Measurements from ENCODE around the gene AUTS2.
A peak's percentile ranks its signal among the peaks of the same experiment; 100 is the strongest.

AUTS2 gene

GRCh38 chr7:69625798-69626197 lies 27.5 kb downstream of the AUTS2 start:
- DNase-seq: no peak

GRCh38 chr7:69630292-69630691 lies 32.0 kb downstream of the AUTS2 start:
- peak; percentile 1 for DNase-seq

GRCh38 chr7:69631131-69631530 lies 32.9 kb downstream of the AUTS2 start:
- DNase-seq: no peak

- DNase-seq: no peak
These were observed 34.0 kb downstream of the AUTS2 start for GRCh38 chr7:69632280-69632679.

- no peak for DNase-seq
These were observed 35.0 kb downstream of the AUTS2 start for GRCh38 chr7:69633122-69633831.

- no peak for DNase-seq
These were observed 37.4 kb downstream of the AUTS2 start for GRCh38 chr7:69635555-69636185.

- no peak for DNase-seq
These were observed 40.4 kb downstream of the AUTS2 start for GRCh38 chr7:69638674-69639073.

- no peak for DNase-seq
These were observed 41.9 kb downstream of the AUTS2 start for GRCh38 chr7:69640216-69640615.

GRCh38 chr7:69640925-69641594 lies 42.8 kb downstream of the AUTS2 start:
- no peak for DNase-seq

- no peak for DNase-seq
These were observed 45.0 kb downstream of the AUTS2 start for GRCh38 chr7:69643265-69643664.

GRCh38 chr7:69643708-69644445 lies 45.6 kb downstream of the AUTS2 start:
- no peak for DNase-seq

GRCh38 chr7:69645683-69646082 lies 47.4 kb downstream of the AUTS2 start:
- no peak for DNase-seq

- peak; percentile 35 for DNase-seq
These were observed 52.9 kb downstream of the AUTS2 start for GRCh38 chr7:69651101-69651590.

- DNase-seq: no peak
These were observed 54.8 kb downstream of the AUTS2 start for GRCh38 chr7:69652947-69653701.

- DNase-seq: no peak
These were observed 55.5 kb downstream of the AUTS2 start for GRCh38 chr7:69653806-69654205.

- DNase-seq: no peak
These were observed 56.1 kb downstream of the AUTS2 start for GRCh38 chr7:69654381-69654780.

- DNase-seq: no peak
These were observed 56.8 kb downstream of the AUTS2 start for GRCh38 chr7:69654849-69655707.

GRCh38 chr7:69656077-69656476 lies 57.8 kb downstream of the AUTS2 start:
- no peak for DNase-seq

- no peak for DNase-seq
These were observed 58.6 kb downstream of the AUTS2 start for GRCh38 chr7:69656890-69657289.

- DNase-seq: no peak
These were observed 59.1 kb downstream of the AUTS2 start for GRCh38 chr7:69657331-69657730.

- DNase-seq: no peak
These were observed 59.7 kb downstream of the AUTS2 start for GRCh38 chr7:69657985-69658384.

GRCh38 chr7:69659983-69660382 lies 61.7 kb downstream of the AUTS2 start:
- no peak for DNase-seq

Measured in activated CD4-positive, alpha-beta T cell treated with anti-CD3 and anti-CD28 coated beads, Interleukin-2, amount 50 U/mL, for 16 hours (primary cell).